GM10248 (cell line): ENCODE measurements around the gene LIPK.

Experiments used
- CTCF ChIA-PET: fragments of 300-600 bp; sonication (Branson Sonifier 250); formaldehyde crosslinking; extraction: SDS; loops from one replicate; lab custom pipeline; 2021; ENCODE audit warnings: antibody characterized with exemption; lab: Yijun Ruan, JAX
- POLR2A ChIA-PET: fragments of 350-650 bp; sonication (Branson Sonifier 250); formaldehyde crosslinking; extraction: SDS; loops from one replicate; lab custom pipeline; 2020; ENCODE audit warnings: antibody characterized with exemption; lab: Yijun Ruan, JAX
- DNase-seq: peaks from one replicate; pipeline ENCODE4 v3.0.0; 2012; ENCODE audit errors: extremely low spot score
- TF ChIP-seq, protein P1 (sequence below): IDR thresholded peaks from 2 replicates; pipeline ENCODE4 v1.5.1; 2012; ENCODE audit warnings: mild to moderate bottlenecking, low read depth; ENCODE audit errors: extremely low read depth, missing control alignments, control extremely low read depth

The LIPK gene

DNA sequence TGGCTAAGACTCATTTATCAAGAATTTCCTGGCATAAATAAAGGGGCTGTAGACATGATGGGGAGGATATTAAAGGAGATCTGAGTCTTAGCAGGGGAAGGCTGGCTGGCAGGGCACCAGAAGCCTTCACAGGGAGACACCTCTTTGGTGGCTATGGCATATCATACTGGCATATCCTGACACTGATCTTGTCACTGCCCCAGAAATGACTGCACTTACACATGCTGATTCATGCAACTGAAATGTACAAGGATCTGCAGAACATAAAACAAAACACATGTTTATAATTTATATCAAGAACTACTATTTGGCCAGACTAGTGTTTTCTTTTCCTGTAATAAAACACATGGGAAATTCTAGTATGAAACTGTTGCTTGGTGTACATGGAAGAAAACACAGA lies 48.2 kb downstream of the LIPK start:
- DNase-seq = no peak
- TF ChIP-seq, protein P1, sequence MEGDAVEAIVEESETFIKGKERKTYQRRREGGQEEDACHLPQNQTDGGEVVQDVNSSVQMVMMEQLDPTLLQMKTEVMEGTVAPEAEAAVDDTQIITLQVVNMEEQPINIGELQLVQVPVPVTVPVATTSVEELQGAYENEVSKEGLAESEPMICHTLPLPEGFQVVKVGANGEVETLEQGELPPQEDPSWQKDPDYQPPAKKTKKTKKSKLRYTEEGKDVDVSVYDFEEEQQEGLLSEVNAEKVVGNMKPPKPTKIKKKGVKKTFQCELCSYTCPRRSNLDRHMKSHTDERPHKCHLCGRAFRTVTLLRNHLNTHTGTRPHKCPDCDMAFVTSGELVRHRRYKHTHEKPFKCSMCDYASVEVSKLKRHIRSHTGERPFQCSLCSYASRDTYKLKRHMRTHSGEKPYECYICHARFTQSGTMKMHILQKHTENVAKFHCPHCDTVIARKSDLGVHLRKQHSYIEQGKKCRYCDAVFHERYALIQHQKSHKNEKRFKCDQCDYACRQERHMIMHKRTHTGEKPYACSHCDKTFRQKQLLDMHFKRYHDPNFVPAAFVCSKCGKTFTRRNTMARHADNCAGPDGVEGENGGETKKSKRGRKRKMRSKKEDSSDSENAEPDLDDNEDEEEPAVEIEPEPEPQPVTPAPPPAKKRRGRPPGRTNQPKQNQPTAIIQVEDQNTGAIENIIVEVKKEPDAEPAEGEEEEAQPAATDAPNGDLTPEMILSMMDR = no peak
- POLR2A ChIA-PET = no interaction called here
- CTCF ChIA-PET = interaction anchor here (1.5 kb wide), 1 partner anchor 10 kb away, joined by 4 read pairs; no protein-coding TSS in a partner anchor

DNA sequence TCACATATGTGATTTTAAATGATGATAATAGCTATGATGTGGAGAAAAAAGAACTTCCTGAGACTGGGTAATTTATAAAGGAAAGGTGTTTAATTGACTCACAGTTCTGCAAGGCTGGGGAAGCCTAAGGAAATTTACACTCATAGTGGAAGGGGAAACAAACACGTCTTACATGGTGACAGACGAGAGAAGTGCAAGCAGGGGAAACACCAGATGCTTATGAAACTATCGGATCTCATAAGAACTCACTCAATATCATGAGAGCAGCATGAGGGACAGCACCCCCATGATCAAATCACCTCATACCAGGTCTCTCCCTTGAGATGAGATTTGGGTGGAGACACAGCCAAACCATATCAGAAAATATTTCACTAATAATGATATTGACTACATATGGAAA lies 49.7 kb downstream of the LIPK start:
- POLR2A ChIA-PET = no interaction called here
- CTCF ChIA-PET = interaction anchor here (0.6 to 1.6 kb wide), 4 partner anchors 9 to 38 kb away, joined by 3 to 4 read pairs (median 3); no protein-coding TSS in a partner anchor
- TF ChIP-seq, protein P1 = no peak
- DNase-seq = no peak

DNA sequence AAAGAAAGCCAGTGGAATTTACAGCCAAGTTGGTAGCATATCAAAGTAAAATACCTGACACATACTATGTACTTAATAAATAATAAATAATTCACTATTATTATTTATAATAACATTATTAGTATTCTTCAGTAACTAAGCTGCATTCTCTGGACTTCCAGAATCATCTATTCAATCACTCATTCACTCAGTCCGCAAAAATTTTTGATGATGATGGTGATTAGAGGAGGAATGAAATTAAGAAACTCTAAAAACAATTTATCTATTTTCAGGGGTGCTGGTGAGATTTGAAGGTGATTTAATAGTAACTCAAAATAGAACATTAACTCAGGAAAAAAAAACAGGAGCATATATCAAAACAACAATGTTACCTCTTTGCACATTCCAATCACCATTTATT lies 50.6 kb downstream of the LIPK start:
- DNase-seq = no peak
- TF ChIP-seq, protein P1 = no peak
- POLR2A ChIA-PET = no interaction called here
- CTCF ChIA-PET = interaction anchor here (0.8 to 1.0 kb wide), 2 partner anchors 10 to 28 kb away, joined by 4 read pairs; no protein-coding TSS in a partner anchor

DNA sequence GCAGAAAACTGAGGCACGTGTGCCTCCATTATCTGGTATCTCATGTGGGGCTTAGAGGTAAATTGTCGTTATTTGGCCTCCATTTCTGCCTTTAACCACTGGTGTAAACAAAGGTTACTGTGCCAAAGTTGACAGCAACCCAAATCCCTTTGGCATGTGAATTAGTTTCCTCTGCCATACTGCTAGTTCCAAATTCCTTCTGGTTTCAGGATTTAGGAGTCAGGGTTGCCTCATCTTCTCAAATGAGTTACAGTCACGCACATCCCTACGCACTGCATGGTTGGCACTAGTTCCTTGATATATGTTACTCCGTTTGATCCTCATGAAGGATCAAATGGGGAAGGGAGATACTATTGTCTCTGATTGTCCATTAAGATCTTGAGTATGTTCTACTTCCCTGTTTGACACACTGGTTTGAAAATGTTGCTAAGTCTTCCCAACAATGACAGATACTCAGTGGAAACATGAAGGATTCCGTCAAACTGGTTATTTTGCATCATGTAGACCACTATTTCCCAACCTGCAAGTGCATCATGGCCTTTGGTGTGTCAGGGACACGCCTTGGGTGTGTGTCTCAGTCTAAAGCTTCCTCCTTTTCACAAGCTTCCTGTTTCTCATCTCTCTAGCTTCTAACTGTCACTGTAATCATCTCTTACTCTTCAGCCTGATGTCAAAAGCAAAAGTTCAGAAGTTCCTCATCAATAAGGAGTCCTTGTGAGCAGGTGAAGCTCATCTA lies 53.5 kb downstream of the LIPK start, which contains the start of gene LIPN:
Gene LIPN (plus strand): TSS at position 655 of the 736 bp plus-strand sequence. CDS start 1,386 bp downstream, outside the sequence.
- ChIA-PET CTCF (interaction anchor here (0.7 to 2.1 kb wide), 8 partner anchors 13 to 176 kb away, joined by 3 to 7 read pairs (median 3); partner anchors contain the start of gene RNLS), POLR2A (interaction anchor here (0.6 kb wide), 1 partner anchor 689 kb away, joined by 4 read pairs; no protein-coding TSS in a partner anchor)
- TF ChIP-seq, protein P1 = no peak
- no peak for DNase-seq

DNA sequence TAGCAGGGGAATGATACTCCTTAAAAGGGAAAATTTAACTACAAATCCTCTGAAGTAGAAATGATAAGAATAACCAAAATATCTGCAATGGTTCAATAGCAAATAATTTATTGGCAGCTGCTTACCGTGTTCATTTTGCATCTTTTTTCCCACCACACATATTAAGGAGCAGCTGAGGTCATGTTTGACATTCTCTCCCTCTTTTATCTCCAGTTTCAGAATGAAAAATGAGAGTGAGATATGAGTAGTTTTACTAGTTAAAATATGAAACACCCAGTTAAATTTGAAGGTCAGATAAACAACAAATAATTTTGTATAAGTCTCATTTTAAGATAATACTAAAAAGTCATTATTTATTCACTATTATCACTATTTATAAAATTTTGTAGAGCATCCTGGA lies 56.9 kb downstream of the LIPK start:
- ChIA-PET CTCF (interaction anchor here (1.3 to 1.4 kb wide), 3 partner anchors 11 to 37 kb away, joined by 3 to 4 read pairs (median 3); no protein-coding TSS in a partner anchor), POLR2A (no interaction called here)

DNA sequence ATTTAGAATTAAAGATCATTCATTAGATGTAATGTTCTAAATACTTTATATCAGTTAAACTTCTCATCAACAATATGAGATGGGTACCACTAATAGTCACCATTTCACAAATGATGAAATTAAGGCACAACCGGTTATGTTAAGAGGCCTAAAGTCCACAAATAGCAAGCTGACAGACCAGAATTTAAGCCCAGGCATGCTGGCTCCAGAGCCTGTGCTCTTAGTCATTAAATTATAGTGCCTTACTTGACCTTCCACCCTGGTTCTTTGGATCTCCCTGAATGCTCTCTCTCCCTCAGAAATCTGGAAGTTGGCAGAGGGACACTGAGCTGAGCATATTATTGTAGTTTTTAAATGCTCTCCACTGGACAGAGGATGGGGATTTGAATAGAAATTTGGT lies 57.4 kb downstream of the LIPK start:
- POLR2A ChIA-PET = no interaction called here
- TF ChIP-seq, protein P1 = no peak
- CTCF ChIA-PET = interaction anchor here (1.0 to 1.7 kb wide), 6 partner anchors 10 to 76 kb away, joined by 3 to 5 read pairs (median 3); no protein-coding TSS in a partner anchor
- DNase-seq = no peak

More for the DNA sequence above, 56.9 kb downstream of the LIPK start:
- TF ChIP-seq, protein P1 = no peak
- DNase-seq = no peak
